IPS-20b (cell line): ENCODE measurements around the gene IL12RB2.

Experiments used
- H3K27ac ChIP-seq: one replicate; pipeline ENCODE4 v1.5.1; 2013; ENCODE audit warnings: low read length
- H3K27me3 ChIP-seq: 2 replicates; pipeline ENCODE4 v1.6.1; 2013; ENCODE audit warnings: mild to moderate bottlenecking, low read length, inconsistent platforms; ENCODE audit not compliant: insufficient read depth
- H3K36me3 ChIP-seq: 2 replicates; pipeline ENCODE4 v1.6.1; 2013; ENCODE audit warnings: low read depth, mild to moderate bottlenecking, inconsistent platforms, low read length, moderate library complexity; ENCODE audit not compliant: insufficient read depth
- H3K4me1 ChIP-seq: 2 replicates; pipeline ENCODE4 v1.6.1; 2013; ENCODE audit warnings: mild to moderate bottlenecking, control low read depth, inconsistent platforms, low read length, moderate library complexity; ENCODE audit not compliant: insufficient read depth
- H3K4me3 ChIP-seq: 2 replicates; pipeline ENCODE4 v1.5.1; 2013; ENCODE audit warnings: mild to moderate bottlenecking, low read length, inconsistent platforms
- H3K9ac ChIP-seq: 2 replicates; pipeline ENCODE4 v1.6.1; 2013; ENCODE audit warnings: low read depth, mild to moderate bottlenecking, inconsistent platforms, low read length, moderate library complexity
- H3K9me3 ChIP-seq: 2 replicates; pipeline ENCODE4 v1.6.1; 2013; ENCODE audit warnings: mild to moderate bottlenecking, low read depth, low read length, inconsistent platforms; ENCODE audit not compliant: insufficient read depth

IL12RB2 gene

GRCh38 chr1:67307251-67308060 is at the start of gene IL12RB2:
Gene IL12RB2, plus strand, starts transcription at chr1:67307873. Its CDS starts 12,496 bp downstream, at chr1:67320369.
- Histone ChIP-seq H3K4me3 (peak within 1 kb of the TSS; percentile 80), H3K4me1 (no peaks in the 10 kb centered on the region), H3K9ac (peak within 1 kb of the TSS; percentile 42; the same call in 1 of the 2 replicates), H3K9me3 (no peaks in the 10 kb centered on the region), H3K27ac (no peak within 1 kb of the TSS), H3K27me3 (peaks cover 32% of the 10 kb centered on the region), H3K36me3 (no peaks in the 10 kb centered on the region)

GRCh38 chr1:67261680-67262079 is 46.0 kb upstream of the IL12RB2 start:
- Histone ChIP-seq H3K27ac (peak overlapping the region; percentile 65), H3K4me1 (peaks cover 16% of the 10 kb centered on the region; the same call in 1 of the 2 replicates)

GRCh38 chr1:67262735-67263134 is 44.9 kb upstream of the IL12RB2 start:
- peaks cover 16% of the 10 kb centered on the region; the same call in 1 of the 2 replicates for H3K4me1 ChIP-seq
- H3K27me3 ChIP-seq: no peaks in the 10 kb centered on the region
- no peak overlapping the region for H3K27ac ChIP-seq
- H3K4me3 ChIP-seq: no peak overlapping the region
- H3K9ac ChIP-seq: no peak overlapping the region
- no peaks in the 10 kb centered on the region for H3K9me3 ChIP-seq
- H3K36me3 ChIP-seq: no peaks in the 10 kb centered on the region

More at GRCh38 chr1:67261680-67262079, 46.0 kb upstream of the IL12RB2 start:
- H3K9ac ChIP-seq: peak overlapping the region; percentile 13; the same call in 1 of the 2 replicates
- H3K27me3 ChIP-seq: no peaks in the 10 kb centered on the region
- H3K4me3 ChIP-seq: peak overlapping the region; percentile 41; the same call in 1 of the 2 replicates
- no peaks in the 10 kb centered on the region for H3K9me3 ChIP-seq
- H3K36me3 ChIP-seq: no peaks in the 10 kb centered on the region

- Histone ChIP-seq H3K9ac (no peak overlapping the region), H3K36me3 (no peaks in the 10 kb centered on the region), H3K4me1 (peaks cover 16% of the 10 kb centered on the region; the same call in 1 of the 2 replicates), H3K27ac (no peak overlapping the region), H3K27me3 (no peaks in the 10 kb centered on the region), H3K4me3 (no peak overlapping the region), H3K9me3 (no peaks in the 10 kb centered on the region)
These were observed 43.5 kb upstream of the IL12RB2 start for GRCh38 chr1:67264152-67264551.

- H3K9me3 ChIP-seq: no peaks in the 10 kb centered on the region
- H3K4me1 ChIP-seq: peaks cover 16% of the 10 kb centered on the region; the same call in 1 of the 2 replicates
- H3K4me3 ChIP-seq: no peak overlapping the region
- no peaks in the 10 kb centered on the region for H3K36me3 ChIP-seq
- H3K27ac ChIP-seq: no peak overlapping the region
- no peaks in the 10 kb centered on the region for H3K27me3 ChIP-seq
- H3K9ac ChIP-seq: no peak overlapping the region
These were observed 42.8 kb upstream of the IL12RB2 start for GRCh38 chr1:67264899-67265298.

GRCh38 chr1:67269061-67269460 is 38.6 kb upstream of the IL12RB2 start:
- H3K9me3 ChIP-seq: peaks cover 5% of the 10 kb centered on the region; the same call in 1 of the 2 replicates
- H3K27ac ChIP-seq: no peak overlapping the region
- H3K27me3 ChIP-seq: no peaks in the 10 kb centered on the region
- no peaks in the 10 kb centered on the region for H3K36me3 ChIP-seq
- H3K4me3 ChIP-seq: no peak overlapping the region
- no peaks in the 10 kb centered on the region for H3K4me1 ChIP-seq
- no peak overlapping the region for H3K9ac ChIP-seq

GRCh38 chr1:67270541-67270940 is 37.1 kb upstream of the IL12RB2 start:
- no peak overlapping the region for H3K27ac ChIP-seq
- H3K4me3 ChIP-seq: no peak overlapping the region
- peaks cover 5% of the 10 kb centered on the region; the same call in 1 of the 2 replicates for H3K9me3 ChIP-seq
- H3K27me3 ChIP-seq: no peaks in the 10 kb centered on the region
- no peaks in the 10 kb centered on the region for H3K4me1 ChIP-seq
- no peaks in the 10 kb centered on the region for H3K36me3 ChIP-seq
- H3K9ac ChIP-seq: no peak overlapping the region

GRCh38 chr1:67273591-67273990 is 34.1 kb upstream of the IL12RB2 start:
- Histone ChIP-seq H3K27ac (no peak overlapping the region), H3K9me3 (peaks cover 5% of the 10 kb centered on the region; the same call in 1 of the 2 replicates), H3K9ac (no peak overlapping the region), H3K36me3 (no peaks in the 10 kb centered on the region), H3K4me3 (no peak overlapping the region), H3K4me1 (no peaks in the 10 kb centered on the region), H3K27me3 (no peaks in the 10 kb centered on the region)

GRCh38 chr1:67274623-67275325 is 32.9 kb upstream of the IL12RB2 start:
- Histone ChIP-seq H3K27me3 (no peaks in the 10 kb centered on the region), H3K9ac (no peak overlapping the region), H3K36me3 (no peaks in the 10 kb centered on the region), H3K4me3 (no peak overlapping the region), H3K4me1 (no peaks in the 10 kb centered on the region), H3K9me3 (peaks cover 5% of the 10 kb centered on the region; the same call in 1 of the 2 replicates), H3K27ac (no peak overlapping the region)

GRCh38 chr1:67280696-67281095 is 27.0 kb upstream of the IL12RB2 start:
- Histone ChIP-seq H3K9ac (no peak overlapping the region), H3K27me3 (no peaks in the 10 kb centered on the region), H3K9me3 (no peaks in the 10 kb centered on the region), H3K27ac (no peak overlapping the region), H3K4me1 (no peaks in the 10 kb centered on the region), H3K4me3 (no peak overlapping the region), H3K36me3 (no peaks in the 10 kb centered on the region)

- H3K9me3 ChIP-seq: no peaks in the 10 kb centered on the region
- H3K27me3 ChIP-seq: no peaks in the 10 kb centered on the region
- H3K27ac ChIP-seq: no peak overlapping the region
- no peaks in the 10 kb centered on the region for H3K36me3 ChIP-seq
- H3K4me1 ChIP-seq: no peaks in the 10 kb centered on the region
- H3K4me3 ChIP-seq: no peak overlapping the region
- H3K9ac ChIP-seq: no peak overlapping the region
These were observed 26.4 kb upstream of the IL12RB2 start for GRCh38 chr1:67281244-67281643.
